TTC549 (cell line): ENCODE data around the gene CD151.

Experiments used
- FAIRE-seq: peaks from 2 replicates; lab custom pipeline; 2012; peaks lifted over from hg19 to GRCh38; lab: Jason Lieb, UNC

CD151 gene

DNA sequence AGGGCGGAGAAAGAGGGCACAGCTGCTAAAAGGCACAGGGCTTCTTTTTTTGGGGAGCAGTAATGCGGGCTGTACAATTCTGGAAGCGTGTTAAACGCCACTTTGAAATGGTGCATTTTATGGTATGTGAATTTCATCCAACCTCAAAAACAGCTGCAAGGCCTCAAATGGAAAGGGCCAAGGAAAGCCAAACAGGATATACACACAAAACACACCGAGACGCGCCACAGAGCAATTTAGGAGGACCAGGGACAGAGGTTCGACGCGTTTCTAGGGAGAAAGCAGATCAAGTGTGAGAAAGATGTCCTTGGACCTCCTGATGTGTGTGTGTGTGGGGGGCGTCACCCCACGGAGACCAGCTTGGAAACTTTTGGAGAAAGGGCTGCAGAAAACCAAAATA, 41.0 kb downstream of the CD151 start:
- FAIRE-seq, result no peak

- FAIRE-seq, result no peak
These were observed 42.5 kb downstream of the CD151 start for GRCh38 chr11:875203-875602.

DNA sequence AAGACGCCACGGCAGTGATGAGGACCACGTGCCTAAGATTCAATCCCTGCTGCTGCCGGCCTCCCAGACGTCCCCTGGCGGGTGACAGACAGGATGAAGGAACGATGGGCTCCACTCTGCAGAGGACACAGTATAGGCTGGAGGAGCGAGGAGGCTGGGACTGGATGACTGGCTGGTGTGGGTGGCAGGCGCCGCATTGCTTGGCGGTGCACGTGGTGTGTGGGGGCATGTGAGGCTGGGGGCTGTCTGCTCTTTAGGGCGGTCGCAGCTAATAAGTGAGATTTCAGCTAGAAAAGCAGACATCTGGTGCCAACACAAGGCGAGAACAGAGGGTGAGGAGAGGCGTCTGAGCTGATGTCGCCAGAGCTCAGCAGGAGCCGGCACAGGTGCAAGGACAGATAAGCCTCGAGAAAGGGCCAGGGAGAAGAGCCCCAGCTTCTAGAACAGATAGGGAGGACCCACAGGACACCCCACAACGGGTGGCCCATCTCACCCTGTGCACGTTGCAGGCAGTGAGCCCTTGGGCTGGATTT, 43.1 kb downstream of the CD151 start:
- no peak for FAIRE-seq

- no peak for FAIRE-seq
These were observed 43.8 kb downstream of the CD151 start for GRCh38 chr11:876545-876944.

GRCh38 chr11:877565-877964, 44.8 kb downstream of the CD151 start:
- no peak for FAIRE-seq

GRCh38 chr11:880447-880846, 47.7 kb downstream of the CD151 start:
- no peak for FAIRE-seq

GRCh38 chr11:882596-882995, 49.8 kb downstream of the CD151 start:
- FAIRE-seq, result no peak

GRCh38 chr11:883527-883926, 50.8 kb downstream of the CD151 start:
- no peak for FAIRE-seq

- FAIRE-seq, result no peak
These were observed 51.9 kb downstream of the CD151 start for GRCh38 chr11:884578-885070.

- FAIRE-seq, result no peak
These were observed 53.8 kb downstream of the CD151 start for GRCh38 chr11:886568-886967.

DNA sequence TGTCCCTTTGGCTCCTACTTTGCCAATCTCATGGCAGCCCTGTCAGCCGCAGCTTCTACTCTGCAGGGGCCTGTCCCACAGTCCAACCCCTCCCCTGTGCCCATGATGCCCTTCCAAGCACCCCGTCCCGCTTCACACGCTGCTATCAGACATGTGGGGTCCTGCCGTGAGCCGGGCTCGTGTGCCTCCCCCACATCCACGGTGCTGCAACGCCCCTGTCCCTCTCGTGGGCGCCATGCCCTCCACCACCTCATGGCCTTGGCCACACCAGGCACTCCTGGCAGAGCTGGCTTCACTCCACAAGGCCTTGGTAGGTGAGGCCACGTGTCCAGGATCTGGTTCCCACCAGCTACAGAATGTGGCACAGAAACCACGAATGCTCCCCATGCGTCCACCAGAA, 54.8 kb downstream of the CD151 start:
- no peak for FAIRE-seq
